22Rv1 (cell line): ENCODE data around the gene TBX10.
"Not testable (repeated sequence)": the region's sequence is repeated elsewhere in the genome, so short reads cannot be mapped to it uniquely, and the experiment has no call there.

ENCODE experiments used
- H3K27ac ChIP-seq: fragments of 450-650 bp; 2 replicates; pipeline ENCODE4 v1.5.1; 2017
- CTCF ChIP-seq: fragments of 450-650 bp; IDR thresholded peaks from 2 replicates; pipeline ENCODE4 v1.5.1; 2017; ENCODE audit warnings: mild to moderate bottlenecking
- ZFX ChIP-seq: fragments of 450-650 bp; IDR thresholded peaks from 2 replicates; pipeline ENCODE4 v1.6.1; 2017; ENCODE audit warnings: antibody characterized with exemption, borderline replicate concordance

TBX10 gene

DNA sequence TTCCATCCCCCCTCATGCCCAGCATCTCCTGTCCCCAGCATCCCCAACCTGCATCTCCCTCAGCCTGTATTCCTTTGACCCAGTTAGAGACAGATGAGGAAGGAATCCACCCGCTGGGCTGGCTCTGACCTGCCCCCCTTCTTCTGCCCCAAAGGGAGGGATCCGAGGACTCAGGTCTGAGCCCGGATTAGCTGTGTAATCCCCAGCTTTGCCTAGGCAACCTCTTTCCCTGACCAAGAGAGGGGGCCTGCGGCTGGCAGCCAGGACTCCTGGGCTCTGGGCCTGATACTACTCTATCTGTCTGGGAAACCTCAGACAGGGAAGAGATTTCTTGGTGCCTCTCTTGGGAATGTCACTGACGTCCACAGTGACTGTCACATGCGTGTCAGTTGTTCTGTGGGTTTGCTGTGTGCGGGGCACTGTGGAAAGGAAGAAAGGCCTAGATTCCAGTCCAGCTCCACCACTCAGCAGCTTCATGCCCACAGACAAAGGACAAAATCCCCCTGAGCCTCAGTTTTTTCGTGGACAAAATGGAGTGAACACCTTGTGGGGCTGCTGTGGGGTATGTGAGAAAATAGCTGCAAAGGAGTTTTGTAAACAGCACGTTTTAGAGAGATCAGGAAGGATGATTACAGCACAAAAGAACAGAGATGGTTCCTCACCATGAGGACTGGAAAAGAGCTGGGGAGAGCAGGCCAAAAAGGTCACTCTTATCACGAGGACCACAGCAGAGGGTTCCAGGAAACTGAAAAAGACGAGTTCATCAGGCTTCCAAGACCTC lies 34.1 kb downstream of the TBX10 start:
- no peak overlapping the region for H3K27ac ChIP-seq
- no peak for TF ChIP-seq CTCF
- no peak for TF ChIP-seq ZFX

DNA sequence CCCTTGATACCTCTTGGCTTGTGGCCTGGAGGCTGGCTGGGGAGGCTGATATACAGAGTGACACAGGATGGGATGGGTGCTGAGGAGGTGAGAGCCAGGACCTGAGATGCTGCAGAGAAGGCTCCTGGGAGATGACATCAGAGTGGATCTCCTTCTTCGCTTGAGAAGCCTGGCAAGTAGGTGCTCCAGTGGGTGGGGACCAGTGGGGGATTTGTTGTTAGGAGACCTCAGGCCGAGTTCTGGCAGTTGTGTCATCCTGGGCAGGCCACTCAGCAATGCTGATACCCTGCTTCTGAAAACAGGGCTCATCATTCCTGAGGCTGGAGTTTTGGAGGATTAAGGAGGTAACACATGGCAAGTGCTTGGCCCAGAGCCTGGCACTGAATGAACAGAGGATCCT lies 34.7 kb downstream of the TBX10 start:
- TF ChIP-seq ZFX (no peak), CTCF (no peak)
- no peak overlapping the region for H3K27ac ChIP-seq

DNA sequence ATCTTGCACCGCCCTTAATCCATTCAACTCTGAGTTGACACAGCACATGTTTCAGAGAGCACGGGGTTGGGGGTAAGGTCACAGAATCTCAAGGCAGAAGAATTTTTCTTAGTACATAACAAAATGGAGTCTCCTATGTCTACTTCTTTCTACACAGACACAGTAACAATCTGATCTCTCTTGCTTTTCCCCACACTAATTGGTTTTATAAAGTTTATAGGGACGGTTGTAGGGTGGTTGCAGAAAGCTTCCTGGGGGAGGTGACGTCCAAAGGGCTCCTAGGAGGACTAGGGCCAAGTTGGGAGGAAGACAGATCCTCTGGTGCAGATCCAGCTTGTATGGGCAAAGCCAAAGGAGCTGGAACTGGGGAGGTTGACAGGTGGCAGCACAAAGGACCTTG lies 35.4 kb downstream of the TBX10 start:
- H3K27ac ChIP-seq, result not testable (repeated sequence)

DNA sequence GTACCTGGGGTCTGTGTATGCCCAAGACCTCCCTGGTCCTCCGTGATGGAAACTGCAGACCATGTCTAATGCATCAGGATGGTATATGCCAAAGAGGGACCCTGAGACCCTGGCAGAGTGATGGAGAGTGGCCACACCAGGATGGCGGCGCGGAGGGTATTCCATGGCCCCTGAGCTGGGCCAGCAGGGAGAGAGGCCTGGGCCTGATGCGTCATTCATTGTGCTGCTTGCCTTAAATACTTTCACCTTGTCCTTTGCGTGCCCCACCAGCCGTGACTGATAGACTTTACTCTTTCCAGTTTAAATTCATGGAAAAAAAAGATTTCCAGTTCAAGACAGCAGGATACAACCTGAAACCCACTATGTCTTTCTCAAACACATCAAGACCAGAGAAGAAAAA lies 38.5 kb downstream of the TBX10 start:
- TF ChIP-seq CTCF (no peak), ZFX (no peak)
- H3K27ac ChIP-seq, result no peak overlapping the region

DNA sequence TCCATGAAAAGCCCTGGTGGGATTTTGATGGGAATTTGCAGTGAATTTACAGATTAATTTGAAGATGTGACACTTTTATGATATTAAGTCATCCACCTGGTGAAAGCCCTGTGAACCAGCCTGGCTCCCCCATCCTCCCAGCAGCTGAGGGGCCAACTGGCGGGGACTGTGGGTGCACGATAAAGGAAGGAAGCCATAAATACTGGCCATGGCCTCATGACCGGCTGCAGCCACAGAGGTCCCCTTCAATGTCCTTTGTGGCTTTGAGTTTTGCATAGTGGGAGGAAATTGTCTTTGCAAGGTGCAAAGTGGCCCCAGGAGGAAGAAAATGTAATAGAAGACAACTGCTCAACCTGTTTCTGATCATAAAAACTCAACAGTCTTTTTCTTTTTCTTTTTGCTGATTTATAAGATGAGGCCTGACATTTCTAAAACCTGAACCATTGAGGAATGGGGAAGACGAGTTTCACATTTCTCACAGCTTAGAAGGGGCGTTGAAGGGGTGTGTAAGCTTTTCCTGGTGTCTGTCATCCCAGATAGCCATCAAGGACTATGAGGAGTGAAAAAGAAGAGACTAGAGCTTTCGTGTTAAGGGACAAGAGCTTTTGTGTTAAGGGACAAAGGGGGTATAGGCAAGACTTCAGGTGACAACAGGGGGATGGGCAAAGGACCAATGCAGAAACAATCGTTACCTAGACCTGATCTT lies 39.1 kb downstream of the TBX10 start:
- TF ChIP-seq ZFX, result no peak
- TF ChIP-seq CTCF, result no peak
- no peak overlapping the region for H3K27ac ChIP-seq

DNA sequence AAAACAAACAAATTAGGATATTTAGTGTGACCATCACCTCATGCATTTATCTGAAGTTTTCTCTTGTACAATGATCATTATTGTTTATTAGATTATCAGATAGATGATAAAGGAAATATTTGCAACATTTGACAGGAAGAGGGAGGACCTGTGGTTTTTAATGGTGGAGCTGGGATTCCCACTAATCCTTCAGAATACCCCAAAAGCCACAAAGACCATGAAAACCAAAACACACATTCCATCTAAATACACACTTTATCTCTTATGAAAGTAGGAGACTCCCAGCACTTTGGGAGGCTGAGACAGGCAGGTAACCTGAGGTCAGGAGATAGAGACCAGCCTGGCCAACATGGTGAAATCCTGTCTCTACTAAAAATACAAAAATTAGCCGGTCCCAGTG lies 40.4 kb downstream of the TBX10 start:
- no peak overlapping the region for H3K27ac ChIP-seq
- TF ChIP-seq CTCF, result no peak
- no peak for TF ChIP-seq ZFX

DNA sequence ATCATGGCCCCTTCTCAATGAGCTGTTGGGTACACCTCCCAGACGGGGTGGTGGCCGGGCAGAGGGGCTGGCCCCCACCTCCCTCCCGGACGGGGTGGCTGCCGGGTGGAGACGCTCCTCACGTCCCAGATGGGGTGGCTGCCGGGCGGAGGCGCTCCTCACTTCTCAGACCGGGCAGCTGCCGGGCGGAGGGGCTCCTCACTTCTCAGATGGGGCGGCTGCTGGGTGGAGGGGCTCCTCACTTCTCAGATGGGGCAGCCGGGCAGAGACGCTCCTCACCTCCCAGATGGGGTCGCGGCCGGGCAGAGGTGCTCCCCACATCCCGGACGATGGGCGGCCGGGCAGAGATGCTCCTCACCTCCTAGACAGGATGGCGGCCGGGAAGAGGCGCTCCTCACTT lies 41.6 kb downstream of the TBX10 start:
- not testable (repeated sequence) for H3K27ac ChIP-seq

DNA sequence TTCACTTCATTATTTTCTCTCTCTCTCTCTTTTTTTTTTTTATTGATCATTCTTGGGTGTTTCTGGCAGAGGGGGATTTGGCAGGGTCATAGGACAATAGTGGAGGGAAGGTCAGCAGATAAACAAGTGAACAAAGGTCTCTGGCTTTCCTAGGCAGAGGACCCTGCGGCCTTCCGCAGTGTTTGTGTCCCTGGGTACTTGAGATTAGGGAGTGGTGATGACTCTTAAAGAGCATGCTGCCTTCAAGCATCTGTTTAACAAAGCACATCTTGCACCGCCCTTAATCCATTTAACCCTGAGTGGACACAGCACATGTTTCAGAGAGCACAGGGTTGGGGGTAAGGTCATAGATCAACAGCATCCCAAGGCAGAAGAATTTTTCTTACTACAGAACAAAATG lies 42.1 kb downstream of the TBX10 start:
- H3K27ac ChIP-seq, result not testable (repeated sequence)

DNA sequence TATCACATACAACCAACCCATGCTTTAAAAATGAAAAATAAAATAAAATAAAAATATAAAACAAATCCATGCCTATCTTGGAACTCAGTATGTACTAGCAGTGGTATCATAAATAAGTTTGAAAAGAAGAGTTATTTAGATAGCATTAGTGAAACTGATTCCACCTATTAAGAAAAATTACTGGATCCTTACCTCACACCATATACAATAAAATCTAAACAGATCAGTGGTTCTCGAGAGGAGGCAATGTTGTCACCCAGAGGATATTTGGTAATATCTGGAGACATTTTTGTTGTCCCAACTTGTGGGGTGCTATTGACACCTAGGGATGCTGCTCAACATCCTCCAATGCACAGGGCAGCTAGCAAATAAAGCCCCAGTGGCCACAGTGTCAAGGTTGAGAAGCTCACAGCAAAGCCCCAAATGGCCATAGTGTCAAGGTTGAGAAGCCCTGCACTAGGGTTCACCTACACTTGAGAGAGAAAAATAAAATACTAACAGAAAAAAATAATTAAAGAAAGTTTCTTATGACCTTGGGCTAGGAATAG lies 42.7 kb downstream of the TBX10 start:
- no peak for TF ChIP-seq CTCF
- TF ChIP-seq ZFX, result no peak
- no peak overlapping the region for H3K27ac ChIP-seq
